Measurements from ENCODE around the gene MRPS18B. TPM values are rescaled to one million over a fixed set of nuclear protein-coding genes. Genes with fewer than 3 reads are reported as not detected.

The MRPS18B gene
- total RNA-seq, 1 experiment from 2014 or later = 72.6 TPM

Other genes starting within 250 kb of the MRPS18B start
- gene HLA-E, start 128.3 kb upstream of the MRPS18B start, total RNA-seq (2014; rRNA removed; shearing (Covaris generic)) = 82.8 and 95.1 TPM in 2 replicates
- 42.1 and 56.7 TPM in 2 replicates for gene GNL1, start 61.4 kb upstream of the MRPS18B start, total RNA-seq (2014; rRNA removed; shearing (Covaris generic))
- 17.9 and 25.4 TPM in 2 replicates for gene PRR3, start 60.5 kb upstream of the MRPS18B start, total RNA-seq (2014; rRNA removed; shearing (Covaris generic))
- 30.7 and 46.7 TPM in 2 replicates for gene ABCF1, start 46.4 kb upstream of the MRPS18B start, total RNA-seq (2014; rRNA removed; shearing (Covaris generic))
- gene PPP1R10, start 597 bp upstream of the MRPS18B start, total RNA-seq (2014; rRNA removed; shearing (Covaris generic)) = 14.8 and 15.9 TPM in 2 replicates
- gene ATAT1, start 9.0 kb downstream of the MRPS18B start, total RNA-seq (2014; rRNA removed; shearing (Covaris generic)) = 7.0 and 8.5 TPM in 2 replicates
- gene C6orf136, start 29.3 kb downstream of the MRPS18B start, total RNA-seq (2014; rRNA removed; shearing (Covaris generic)) = 2.9 and 6.0 TPM in 2 replicates
- gene DHX16, start 55.2 kb downstream of the MRPS18B start, total RNA-seq (2014; rRNA removed; shearing (Covaris generic)) = 29.9 and 32.6 TPM in 2 replicates
- 49.9 and 50.9 TPM in 2 replicates for gene PPP1R18, start 68.8 kb downstream of the MRPS18B start, total RNA-seq (2014; rRNA removed; shearing (Covaris generic))
- gene NRM, start 73.1 kb downstream of the MRPS18B start, total RNA-seq (2014; rRNA removed; shearing (Covaris generic)) = 15.0 and 20.1 TPM in 2 replicates
- 7.8 and 8.7 TPM in 2 replicates for gene MDC1, start 99.4 kb downstream of the MRPS18B start, total RNA-seq (2014; rRNA removed; shearing (Covaris generic))
- 1,333 and 1,508 TPM in 2 replicates for gene TUBB, start 102.5 kb downstream of the MRPS18B start, total RNA-seq (2014; rRNA removed; shearing (Covaris generic))
- gene FLOT1, start 124.8 kb downstream of the MRPS18B start, total RNA-seq (2014; rRNA removed; shearing (Covaris generic)) = 206 and 213 TPM in 2 replicates
- gene IER3, start 126.7 kb downstream of the MRPS18B start, total RNA-seq (2014; rRNA removed; shearing (Covaris generic)) = 53.1 and 58.9 TPM in 2 replicates

All from H4 (cell line).